GM12864 (cell line): ENCODE data around the gene ALDH3B1.

Experiments
- DNase-seq: peaks from one replicate; pipeline ENCODE4 v3.0.0-alpha.2; 2011; ENCODE audit warnings: low read depth
- H3K4me3 ChIP-seq: 2 replicates; pipeline ENCODE4 v1.5.1; 2011; ENCODE audit warnings: mild to moderate bottlenecking, low read depth, low read length, control low read depth
- CTCF ChIP-seq: IDR thresholded peaks from 2 replicates; pipeline ENCODE4 v1.5.1; 2011; ENCODE audit warnings: low read depth, mild to moderate bottlenecking, moderate library complexity, low read length, control low read depth, inconsistent platforms; ENCODE audit errors: missing control alignments

Gene ALDH3B1

GRCh38 chr11:68071281-68072048 lies 61.3 kb downstream of the ALDH3B1 start:
- no peak for DNase-seq

GRCh38 chr11:68074584-68075352 lies 64.6 kb downstream of the ALDH3B1 start:
- no peak for TF ChIP-seq CTCF
- DNase-seq, result no peak
- no peak overlapping the region for H3K4me3 ChIP-seq

More at GRCh38 chr11:68071281-68072048, 61.3 kb downstream of the ALDH3B1 start:
- no peak overlapping the region for H3K4me3 ChIP-seq
- no peak for TF ChIP-seq CTCF

- TF ChIP-seq CTCF, result peak; percentile 12
- no peak for DNase-seq
- H3K4me3 ChIP-seq, result no peak overlapping the region
These were observed 66.4 kb downstream of the ALDH3B1 start for GRCh38 chr11:68076371-68077042.

- no peak overlapping the region for H3K4me3 ChIP-seq
- TF ChIP-seq CTCF, result no peak
- no peak for DNase-seq
These were observed 67.8 kb downstream of the ALDH3B1 start for GRCh38 chr11:68077617-68078582.
